22Rv1 (cell line): Measurements from ENCODE around the gene MIPEP.

Experiments
- ZFX ChIP-seq: fragments of 450-650 bp; IDR thresholded peaks from 2 replicates; pipeline ENCODE4 v1.6.1; 2017; ENCODE audit warnings: antibody characterized with exemption, borderline replicate concordance
- TF ChIP-seq, protein P1 (sequence below): fragments of 450-650 bp; IDR thresholded peaks from 2 replicates; pipeline ENCODE4 v1.5.1; 2017; ENCODE audit warnings: mild to moderate bottlenecking

DNA sequence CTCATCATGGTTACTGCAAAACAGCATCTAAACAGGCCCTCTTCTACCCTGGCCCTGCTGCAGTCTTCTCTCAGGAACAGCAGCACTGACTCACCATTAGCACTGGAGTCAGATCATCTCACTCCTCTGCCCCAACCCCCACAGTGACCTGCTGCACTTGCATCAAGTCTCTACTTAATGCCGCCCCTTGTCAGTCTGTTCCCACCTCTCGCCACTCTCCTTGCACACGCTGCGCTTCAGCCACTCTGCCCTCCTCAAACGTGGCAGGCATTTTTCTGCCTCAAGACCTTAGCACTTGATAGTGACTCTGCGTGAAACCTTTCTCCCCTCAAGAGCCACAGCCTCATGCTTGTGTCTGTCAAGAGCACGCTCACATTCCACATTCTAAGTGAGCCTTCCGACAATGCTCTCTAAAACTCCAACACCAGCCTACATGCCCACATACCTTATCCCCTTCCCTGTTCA, 22.1 kb downstream of the MIPEP start:
- TF ChIP-seq, protein P1, sequence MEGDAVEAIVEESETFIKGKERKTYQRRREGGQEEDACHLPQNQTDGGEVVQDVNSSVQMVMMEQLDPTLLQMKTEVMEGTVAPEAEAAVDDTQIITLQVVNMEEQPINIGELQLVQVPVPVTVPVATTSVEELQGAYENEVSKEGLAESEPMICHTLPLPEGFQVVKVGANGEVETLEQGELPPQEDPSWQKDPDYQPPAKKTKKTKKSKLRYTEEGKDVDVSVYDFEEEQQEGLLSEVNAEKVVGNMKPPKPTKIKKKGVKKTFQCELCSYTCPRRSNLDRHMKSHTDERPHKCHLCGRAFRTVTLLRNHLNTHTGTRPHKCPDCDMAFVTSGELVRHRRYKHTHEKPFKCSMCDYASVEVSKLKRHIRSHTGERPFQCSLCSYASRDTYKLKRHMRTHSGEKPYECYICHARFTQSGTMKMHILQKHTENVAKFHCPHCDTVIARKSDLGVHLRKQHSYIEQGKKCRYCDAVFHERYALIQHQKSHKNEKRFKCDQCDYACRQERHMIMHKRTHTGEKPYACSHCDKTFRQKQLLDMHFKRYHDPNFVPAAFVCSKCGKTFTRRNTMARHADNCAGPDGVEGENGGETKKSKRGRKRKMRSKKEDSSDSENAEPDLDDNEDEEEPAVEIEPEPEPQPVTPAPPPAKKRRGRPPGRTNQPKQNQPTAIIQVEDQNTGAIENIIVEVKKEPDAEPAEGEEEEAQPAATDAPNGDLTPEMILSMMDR, result no peak
- TF ChIP-seq ZFX, result no peak
